OCI-LY3 (cell line): ENCODE measurements around the gene PDCD2L.

ENCODE experiments used
- H2AFZ ChIP-seq: fragments of 200-600, 300-600 bp; shearing (Covaris generic); 2 replicates; pipeline ENCODE4 v1.6.0; 2014; ENCODE audit warnings: antibody characterized with exemption, low read depth, low read length
- H3K27ac ChIP-seq: fragments of 200-600, 300-600 bp; sonication (generic); 2 replicates; pipeline ENCODE4 v1.5.1; 2014; ENCODE audit warnings: mild to moderate bottlenecking, low read length, moderate library complexity, mixed read lengths
- H3K27me3 ChIP-seq: fragments of 200-600, 300-600 bp; sonication (generic); 2 replicates; pipeline ENCODE4 v1.6.1; 2014; ENCODE audit warnings: low read depth, low read length, mixed read lengths
- H3K36me3 ChIP-seq: fragments of 200-600, 300-600 bp; sonication (generic); replicated peaks from 2 replicates; pipeline ENCODE3; 2014; ENCODE audit warnings: low read depth, low read length, mixed read lengths
- H3K4me1 ChIP-seq: fragments of 300-600, 200-600 bp; sonication (generic); 2 replicates; pipeline ENCODE4 v1.6.1; 2014; ENCODE audit warnings: low read length, mixed read lengths
- H3K4me2 ChIP-seq: fragments of 200-600, 300-600 bp; sonication (generic); 2 replicates; pipeline ENCODE4 v1.6.1; 2014; ENCODE audit warnings: low read length, mixed read lengths
- H3K4me3 ChIP-seq: fragments of 300-600, 200-600 bp; sonication (generic); 2 replicates; pipeline ENCODE4 v1.5.1; 2014; ENCODE audit warnings: antibody characterized with exemption, mild to moderate bottlenecking, low read length, moderate library complexity
- H3K79me2 ChIP-seq: fragments of 300-600, 200-600 bp; shearing (Covaris generic); 2 replicates; pipeline ENCODE4 v1.6.1; 2014; ENCODE audit warnings: mild to moderate bottlenecking, low read length, mixed read lengths
- H3K9ac ChIP-seq: fragments of 300-600, 200-600 bp; shearing (Covaris generic); 2 replicates; pipeline ENCODE4 v1.6.0; 2014; ENCODE audit warnings: mild to moderate bottlenecking, low read length, moderate library complexity
- H3K9me3 ChIP-seq: fragments of 200-600, 300-600 bp; shearing (Covaris generic); 2 replicates; pipeline ENCODE4 v1.6.1; 2014; ENCODE audit warnings: low read length, mixed read lengths; ENCODE audit not compliant: insufficient read depth
- H4K20me1 ChIP-seq: fragments of 200-600, 300-600 bp; sonication (generic); 2 replicates; pipeline ENCODE4 v1.6.1; 2016; ENCODE audit warnings: low read length, mixed read lengths; ENCODE audit not compliant: insufficient read depth
- CTCF ChIP-seq: fragments of 200-600, 300-600 bp; sonication (generic); IDR thresholded peaks from 2 replicates; pipeline ENCODE4 v1.5.1; 2014; ENCODE audit warnings: antibody characterized with exemption, low read length, low read depth
- EZH2phosphoT487 ChIP-seq: fragments of 200-600 bp; shearing (Covaris generic); IDR thresholded peaks from 2 replicates; pipeline ENCODE4 v1.6.1; 2018; ENCODE audit warnings: antibody characterized with exemption, mixed run types, low read depth

The PDCD2L gene

GRCh38 chr19:34363094-34363493 is 41.1 kb upstream of the PDCD2L start:
- Histone ChIP-seq H3K4me2 (no peak overlapping the region), H3K27me3 (no peaks in the 10 kb centered on the region), H3K4me1 (peaks cover 41% of the 10 kb centered on the region), H4K20me1 (peaks cover 18% of the 10 kb centered on the region), H3K79me2 (peaks cover 31% of the 10 kb centered on the region), H3K4me3 (no peak overlapping the region), H2AFZ (no peak overlapping the region), H3K27ac (no peak overlapping the region), H3K36me3 (peaks cover 24% of the 10 kb centered on the region), H3K9me3 (no peaks in the 10 kb centered on the region), H3K9ac (no peak overlapping the region)
- TF ChIP-seq EZH2phosphoT487 (no peak), CTCF (no peak)

- Histone ChIP-seq H3K4me2 (peak overlapping the region; percentile 80), H4K20me1 (peaks cover 24% of the 10 kb centered on the region), H3K4me3 (peak overlapping the region; percentile 91), H3K4me1 (peaks cover 33% of the 10 kb centered on the region), H2AFZ (no peak overlapping the region), H3K36me3 (peaks cover 32% of the 10 kb centered on the region), H3K27me3 (no peaks in the 10 kb centered on the region), H3K79me2 (peaks cover 39% of the 10 kb centered on the region), H3K9ac (0 out of 2 replicates have a peak overlapping the region, but pooled peaks have one; percentile 62), H3K27ac (no peak overlapping the region), H3K9me3 (no peaks in the 10 kb centered on the region)
- TF ChIP-seq CTCF: no peak
- no peak for TF ChIP-seq EZH2phosphoT487
These were observed 40.3 kb upstream of the PDCD2L start for GRCh38 chr19:34363930-34364329.

GRCh38 chr19:34364462-34364829 is 39.8 kb upstream of the PDCD2L start:
- Histone ChIP-seq H3K27me3 (no peaks in the 10 kb centered on the region), H3K36me3 (peaks cover 37% of the 10 kb centered on the region), H4K20me1 (peaks cover 24% of the 10 kb centered on the region), H3K4me2 (peak overlapping the region; percentile 80), H3K27ac (0 out of 2 replicates have a peak overlapping the region, but pooled peaks have one; percentile 13), H3K4me3 (peak overlapping the region; percentile 91), H2AFZ (peak overlapping the region; percentile 68; the same call in 1 of the 2 replicates), H3K79me2 (peaks cover 45% of the 10 kb centered on the region), H3K9me3 (no peaks in the 10 kb centered on the region), H3K9ac (peak overlapping the region; percentile 62), H3K4me1 (peaks cover 32% of the 10 kb centered on the region)
- TF ChIP-seq EZH2phosphoT487 (no peak), CTCF (no peak)

- peaks cover 50% of the 10 kb centered on the region for H3K79me2 ChIP-seq
- H3K27me3 ChIP-seq: no peaks in the 10 kb centered on the region
- peaks cover 27% of the 10 kb centered on the region for H3K4me1 ChIP-seq
- H3K27ac ChIP-seq: peak within 1 kb of the TSS; percentile 39
- H3K9me3 ChIP-seq: no peaks in the 10 kb centered on the region
- H3K4me2 ChIP-seq: peak within 1 kb of the TSS; percentile 99
- H2AFZ ChIP-seq: peak within 1 kb of the TSS; percentile 68; the same call in 1 of the 2 replicates
- H3K9ac ChIP-seq: peak within 1 kb of the TSS; percentile 94
- peaks cover 26% of the 10 kb centered on the region for H4K20me1 ChIP-seq
- H3K36me3 ChIP-seq: peaks cover 41% of the 10 kb centered on the region
- H3K4me3 ChIP-seq: peak within 1 kb of the TSS; percentile 91
- TF ChIP-seq EZH2phosphoT487 (no peak), CTCF (no peak)
These were observed 39.3 kb upstream of the PDCD2L start, which contains the start of gene GPI for GRCh38 chr19:34364830-34365462. Gene GPI (plus strand): TSS chr19:34365196. CDS start chr19:34365267, 71 bp downstream.
